Fibroblast of skin of back (primary cell): ENCODE data around the gene RNF145.
A peak's percentile ranks its signal among the peaks of the same experiment; 100 is the strongest.

ENCODE experiments used
- DNase-seq: peaks from one replicate; pipeline ENCODE4 v3.0.0-alpha.2; 2013

Gene RNF145

GRCh38 chr5:159186319-159186718, 23.0 kb downstream of the RNF145 start:
- no peak for DNase-seq

DNA sequence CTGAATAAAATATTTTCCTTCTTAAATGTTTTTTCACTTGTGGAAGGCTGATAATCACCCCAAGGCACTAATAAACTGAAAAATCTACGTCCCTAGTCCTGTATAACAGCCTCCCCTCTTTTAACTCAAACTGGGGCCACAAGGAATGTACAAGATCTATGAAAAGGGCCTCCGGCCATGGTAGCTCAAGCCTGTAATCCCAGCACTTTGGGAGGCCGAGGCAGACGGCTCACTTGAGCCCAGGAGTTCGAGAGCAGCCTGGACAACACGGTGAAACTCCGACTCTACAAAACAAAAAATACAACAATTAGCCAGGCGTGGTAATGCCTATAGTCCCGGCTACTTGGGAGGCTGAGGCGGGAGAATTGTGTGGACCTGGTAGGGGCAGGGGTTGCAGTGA, 23.6 kb downstream of the RNF145 start:
- DNase-seq, result no peak

GRCh38 chr5:159184858-159185381, 24.4 kb downstream of the RNF145 start:
- DNase-seq, result peak; percentile 89

DNA sequence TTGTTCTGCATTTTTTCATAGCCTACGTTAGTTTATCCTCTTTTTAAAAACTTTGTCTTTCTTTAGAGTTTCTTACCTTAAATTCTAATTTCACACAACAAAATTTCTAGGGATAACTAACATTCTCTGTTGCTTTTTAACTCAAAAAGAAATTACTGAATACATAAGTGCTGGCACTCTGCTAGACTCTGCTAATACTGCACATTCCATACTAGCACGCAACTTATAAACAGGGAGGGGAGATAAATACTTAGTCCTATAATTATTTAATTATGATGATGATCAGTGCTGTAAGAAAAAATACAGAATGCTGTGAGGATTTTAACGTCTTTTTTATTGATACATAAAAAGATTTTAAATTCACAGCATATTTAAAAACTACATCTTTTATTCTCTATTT, 25.1 kb downstream of the RNF145 start:
- DNase-seq, result peak; percentile 38

DNA sequence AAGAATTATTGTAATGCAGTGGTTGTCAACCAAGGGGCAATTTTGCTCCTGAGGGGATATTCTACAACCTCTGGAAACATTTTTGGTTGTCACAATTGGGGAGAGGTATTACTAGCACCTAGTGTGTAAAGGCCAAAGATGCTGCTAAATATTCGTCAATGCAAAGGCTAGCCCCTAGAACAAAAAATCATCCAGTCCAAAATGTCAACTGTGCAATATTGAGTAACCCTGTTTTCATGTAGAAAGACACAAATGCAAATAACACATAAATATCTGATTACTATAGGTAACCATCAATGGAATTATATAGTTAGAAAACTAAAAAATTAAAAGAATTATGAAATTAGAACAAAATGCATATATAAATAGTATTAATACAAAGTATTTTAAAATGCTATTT, 26.1 kb downstream of the RNF145 start:
- DNase-seq, result no peak

DNA sequence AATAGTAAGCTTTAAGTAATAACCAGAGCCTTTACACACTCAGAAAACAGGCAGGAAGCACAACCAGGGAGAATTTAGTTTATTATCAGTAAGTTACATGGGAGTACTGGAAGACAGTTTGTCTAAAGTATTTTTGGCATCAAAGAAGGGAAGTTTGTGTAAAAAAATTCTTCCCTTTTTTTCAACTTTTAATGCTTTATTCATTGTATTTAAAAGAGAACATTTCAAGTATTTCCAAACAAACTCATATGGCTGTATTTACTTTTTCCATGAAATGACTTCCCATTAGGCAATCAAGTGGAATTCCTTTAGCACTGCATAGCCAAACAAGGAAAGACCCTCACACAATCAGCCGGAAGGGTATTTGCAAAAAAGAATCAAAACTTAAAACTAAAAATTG, 26.7 kb downstream of the RNF145 start:
- DNase-seq, result peak; percentile 47

GRCh38 chr5:159181651-159182050, 27.7 kb downstream of the RNF145 start:
- no peak for DNase-seq

GRCh38 chr5:159181152-159181551, 28.2 kb downstream of the RNF145 start:
- peak; percentile 52 for DNase-seq

DNA sequence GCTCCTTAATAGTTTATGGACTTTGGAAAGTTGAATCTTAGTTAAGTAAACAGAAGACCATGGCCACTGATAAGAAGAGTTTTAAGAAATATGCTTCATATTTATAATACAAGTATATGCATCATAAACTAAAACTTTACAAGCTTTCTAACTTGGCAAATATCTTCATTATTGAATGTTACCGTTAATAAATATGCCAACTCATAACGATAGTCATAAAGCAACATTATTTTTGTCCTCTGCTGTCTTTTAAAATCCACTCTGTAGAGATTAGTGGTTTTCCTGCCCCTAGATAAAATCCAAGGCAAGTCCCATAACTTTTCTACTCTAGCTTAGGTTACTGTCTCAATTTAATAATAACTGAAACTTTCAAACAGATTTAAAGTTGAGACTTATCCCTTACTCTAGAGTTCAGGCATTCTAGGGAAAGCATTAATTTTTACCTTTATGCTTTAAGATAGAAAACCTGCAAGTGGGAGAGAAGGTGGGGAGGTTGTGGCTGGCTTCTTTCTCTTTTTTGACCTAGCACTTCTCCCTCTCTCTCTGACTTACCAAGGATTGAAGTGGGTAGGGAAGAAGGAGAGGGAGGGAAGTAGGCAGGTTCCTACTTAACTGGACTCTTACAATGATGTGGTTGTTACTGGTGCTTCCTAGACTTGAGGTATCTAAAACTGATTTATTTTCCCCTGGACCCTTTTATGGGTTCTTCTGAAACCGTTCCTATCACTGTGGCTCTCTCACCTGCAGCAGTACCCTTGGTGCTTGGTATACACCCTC, 29.6 kb downstream of the RNF145 start:
- no peak for DNase-seq

DNA sequence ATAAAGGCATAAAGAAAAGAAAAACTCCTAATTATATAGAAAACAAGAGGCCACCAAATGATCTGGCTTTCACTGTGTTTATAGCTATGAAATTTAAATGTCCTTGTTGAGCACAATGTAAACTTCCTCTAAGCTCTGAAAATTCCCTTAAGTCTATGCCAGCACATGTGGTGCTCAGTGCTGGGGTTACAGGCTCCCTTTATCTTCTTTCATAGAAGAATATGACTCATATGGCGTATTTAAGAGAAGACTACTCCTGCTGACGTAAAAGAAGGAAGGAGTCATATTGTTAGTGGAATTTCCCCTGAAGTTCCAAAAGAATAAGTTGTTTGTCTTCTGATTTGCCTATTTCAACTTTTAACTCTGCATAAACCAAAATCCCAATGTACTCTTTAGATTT, 30.4 kb downstream of the RNF145 start:
- DNase-seq, result peak; percentile 94

DNA sequence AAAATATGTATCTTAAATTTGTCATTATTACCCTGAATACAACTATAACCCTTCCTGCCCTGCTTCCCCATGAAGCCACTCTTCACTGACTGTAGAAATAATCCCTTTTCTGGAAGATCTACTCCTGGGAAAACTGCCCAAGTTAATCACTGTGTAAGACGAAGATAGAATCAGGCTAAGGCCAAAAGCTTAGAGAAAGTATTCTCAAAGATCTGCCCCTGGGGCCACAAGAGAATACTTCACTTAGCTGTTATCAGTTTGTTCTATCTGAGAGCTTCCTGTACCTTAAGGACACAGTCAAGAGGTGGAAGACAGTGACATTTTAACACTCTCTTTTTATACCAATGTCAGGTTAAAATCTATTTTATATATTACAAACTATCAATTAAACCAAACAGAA, 33.8 kb downstream of the RNF145 start:
- no peak for DNase-seq

- no peak for DNase-seq
These were observed 34.7 kb downstream of the RNF145 start for GRCh38 chr5:159174511-159175168.

DNA sequence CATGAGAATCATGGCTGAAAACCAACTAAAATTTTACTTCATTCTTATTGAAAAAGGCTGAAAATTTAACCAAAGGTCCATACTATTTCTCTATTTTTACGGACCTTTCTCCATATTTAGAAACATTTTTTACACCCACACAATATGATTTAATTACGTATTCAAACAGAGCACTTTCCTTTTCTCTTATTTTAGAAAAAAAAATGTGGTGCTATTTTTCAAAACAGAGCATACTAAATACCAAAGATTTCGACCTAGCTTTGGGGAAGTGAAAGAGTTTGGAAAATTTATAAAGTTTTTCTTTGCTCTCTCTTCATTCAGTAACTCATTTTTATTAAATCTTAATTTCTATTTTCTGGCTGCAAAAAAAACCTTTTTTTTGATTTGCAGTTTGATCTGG, 38.1 kb downstream of the RNF145 start:
- DNase-seq, result no peak

- DNase-seq, result no peak
These were observed 39.3 kb downstream of the RNF145 start for GRCh38 chr5:159170021-159170420.

GRCh38 chr5:159166416-159166815, 42.9 kb downstream of the RNF145 start:
- DNase-seq, result no peak

- no peak for DNase-seq
These were observed 45.7 kb downstream of the RNF145 start for GRCh38 chr5:159163701-159164046.

GRCh38 chr5:159163027-159163700, 46.2 kb downstream of the RNF145 start:
- DNase-seq, result peak; percentile 60

- no peak for DNase-seq
These were observed 47.8 kb downstream of the RNF145 start for GRCh38 chr5:159161361-159162214.

GRCh38 chr5:159158553-159159091, 50.7 kb downstream of the RNF145 start:
- peak; percentile 23 for DNase-seq

DNA sequence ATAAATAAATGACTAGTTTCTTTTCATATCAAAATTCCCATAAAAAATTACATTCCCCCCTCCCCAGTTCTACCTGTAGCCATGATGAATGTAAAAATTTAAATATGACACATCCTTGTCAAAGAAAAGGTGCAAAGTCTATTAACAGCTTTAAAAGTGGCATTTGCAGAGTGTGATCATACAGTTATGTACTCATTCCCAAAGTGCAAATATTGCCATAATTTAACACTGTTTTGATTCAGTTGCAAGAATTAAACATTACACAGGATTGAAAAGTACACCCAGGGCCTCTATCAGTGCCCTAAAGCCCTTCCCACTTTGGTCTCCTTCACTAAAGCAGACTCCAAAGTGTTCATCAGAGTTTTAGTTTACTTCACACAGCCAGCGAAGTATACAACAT, 51.8 kb downstream of the RNF145 start:
- no peak for DNase-seq

DNA sequence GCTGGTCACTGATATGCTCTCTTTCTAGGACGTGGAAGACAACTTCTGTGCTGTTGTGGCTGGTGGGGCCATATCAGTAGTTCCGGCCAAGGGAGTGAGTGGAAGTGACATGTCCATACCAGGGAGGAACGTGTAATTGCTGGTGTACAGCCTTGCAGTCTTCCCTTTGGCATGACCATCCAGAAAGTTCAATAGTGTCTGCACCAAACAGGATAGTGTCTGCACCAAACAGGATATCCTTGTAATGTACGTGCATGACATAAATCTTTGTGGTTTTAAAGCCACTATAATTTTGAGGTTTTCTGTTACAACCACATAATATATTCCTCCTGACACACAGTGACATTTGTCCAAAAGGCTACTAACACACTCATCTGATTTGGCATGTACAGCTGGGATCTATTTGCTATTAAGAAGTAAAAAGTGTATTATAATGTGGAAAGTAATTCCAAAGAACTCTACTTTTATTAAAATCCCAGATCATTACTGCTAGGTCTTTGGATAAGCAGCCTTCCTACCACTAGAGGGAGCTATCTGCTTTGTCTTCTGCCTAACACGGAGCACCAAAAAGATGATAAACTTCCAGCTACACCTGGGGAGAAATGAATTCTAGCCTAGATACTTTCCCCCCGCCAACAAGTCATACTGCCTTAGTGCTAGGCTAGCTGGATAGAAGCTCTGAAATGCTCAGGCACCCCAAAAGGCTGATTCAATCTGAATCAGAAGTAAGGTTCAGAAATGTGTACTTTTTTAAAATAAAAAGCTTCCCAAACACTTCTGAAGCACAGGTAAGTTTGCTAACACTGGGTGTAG, 52.7 kb downstream of the RNF145 start:
- DNase-seq, result peak; percentile 67
